GM12878 (cell line): ENCODE results near the gene NCDN. TPM values are rescaled to one million over a fixed set of nuclear protein-coding genes. Genes with fewer than 3 reads are reported as not detected.
A peak's percentile ranks its signal among the peaks of the same experiment; 100 is the strongest.

ENCODE experiments used
- ATAC-seq: fragments of 200-7000 bp; cut with Tn5 transposase; 3 replicates; pipeline ENCODE4 v1.9.1; 2020; ENCODE audit warnings: mild to moderate bottlenecking, moderate library complexity
- BruUV-seq: library from RNA; stranded (reverse); fragments of 400-500 nt; replicated peaks from 2 replicates; lab custom pipeline; 2021; lab: Mats Ljungman, UMichigan
- CTCF ChIA-PET: fragments of 300-600 bp; sonication (Branson Sonifier 250); formaldehyde crosslinking; extraction: SDS; loops from one replicate; lab custom pipeline; 2021; ENCODE audit warnings: inconsistent platforms; lab: Yijun Ruan, JAX
- POLR2A ChIA-PET: fragments of 350-600 bp; formaldehyde crosslinking; extraction: SDS; loops from one replicate; lab custom pipeline; 2021; ENCODE audit warnings: inconsistent platforms; lab: Charles Lee
- RAD21 ChIA-PET: fragments of 300-600 bp; sonication (Branson Sonifier 250); formaldehyde crosslinking; loops from one replicate; lab custom pipeline; 2023; ENCODE audit warnings: antibody characterized with exemption; ENCODE audit not compliant: unreplicated experiment; lab: Charles Lee
- SMC1A ChIA-PET: fragments of 300-600 bp; sonication (Branson Sonifier 250); formaldehyde crosslinking; loops from one replicate; lab custom pipeline; 2023; ENCODE audit not compliant: unreplicated experiment, uncharacterized antibody; lab: Charles Lee
- DNase-seq: peaks from one replicate; pipeline ENCODE4 v3.0.0-alpha.2; 2011; ENCODE audit warnings: low read depth, low spot score
- FAIRE-seq: peaks from 3 replicates; lab custom pipeline; 2011; peaks lifted over from hg19 to GRCh38; lab: Jason Lieb, UNC
- H2AFZ ChIP-seq: 2 replicates; pipeline ENCODE4 v1.6.0; 2011; ENCODE audit warnings: low read depth, low read length, control low read depth; ENCODE audit not compliant: control insufficient read depth
- H3K27ac ChIP-seq: 2 replicates; pipeline ENCODE4 v1.5.1; 2011; ENCODE audit warnings: control low read depth; ENCODE audit not compliant: control insufficient read depth, insufficient read depth
- H3K27me3 ChIP-seq, 2 experiments: replicated peaks in 1 of 2; 2 replicates each; pipeline versions ENCODE4 v1.6.0 to v1.6.1; 2011; ENCODE audit warnings: low read length in 1 of 2; ENCODE audit not compliant: control insufficient read depth in 2 of 2, insufficient read depth in 2 of 2
- H3K36me3 ChIP-seq, 2 experiments: 2 replicates each; pipeline ENCODE4 v1.5.1; 2011; ENCODE audit warnings: low read length in 1 of 2; ENCODE audit not compliant: control insufficient read depth in 2 of 2, insufficient read depth in 2 of 2
- H3K4me1 ChIP-seq: 2 replicates; pipeline ENCODE4 v1.6.1; 2011; ENCODE audit warnings: mild to moderate bottlenecking, low read length, moderate library complexity, mixed read lengths; ENCODE audit not compliant: control insufficient read depth, insufficient read depth
- H3K4me2 ChIP-seq: 2 replicates; pipeline ENCODE4 v1.6.0; 2011; ENCODE audit warnings: control low read depth; ENCODE audit not compliant: control insufficient read depth, insufficient read depth
- H3K4me3 ChIP-seq: fragments of 200-600 bp; sonication (generic); 2 replicates; pipeline ENCODE4 v1.5.1; 2016
- H3K79me2 ChIP-seq: 2 replicates; pipeline ENCODE4 v1.6.0; 2011; ENCODE audit warnings: low read length; ENCODE audit not compliant: control insufficient read depth, insufficient read depth
- H3K9ac ChIP-seq: 2 replicates; pipeline ENCODE4 v1.8.0; 2011; ENCODE audit warnings: low read length, control low read depth, mixed read lengths; ENCODE audit not compliant: control insufficient read depth, insufficient read depth
- H3K9me3 ChIP-seq: replicated peaks from 3 replicates; pipeline ENCODE4 v1.5.1; 2011; ENCODE audit warnings: mild to moderate bottlenecking, low read length; ENCODE audit not compliant: control insufficient read depth, insufficient read depth
- H4K20me1 ChIP-seq: 2 replicates; pipeline ENCODE4 v1.6.0; 2011; ENCODE audit not compliant: control insufficient read depth, insufficient read depth
- BMI1 ChIP-seq: fragments of 450-650 bp; IDR thresholded peaks from 2 replicates; pipeline ENCODE4 v1.6.1; 2016; ENCODE audit warnings: mild to moderate bottlenecking, moderate library complexity, borderline replicate concordance
- BRCA1 ChIP-seq: IDR thresholded peaks from 2 replicates; pipeline ENCODE4 v1.6.1; 2011; ENCODE audit warnings: low read depth, low read length, improper control_type of control experiment
- CBFB ChIP-seq: IDR thresholded peaks from 2 replicates; pipeline ENCODE4 v1.6.1; 2016; ENCODE audit warnings: antibody characterized with exemption, low read depth
- FOXM1 ChIP-seq: IDR thresholded peaks from 2 replicates; pipeline ENCODE4 v1.6.1; 2012; ENCODE audit warnings: low read depth, mild to moderate bottlenecking, inconsistent platforms, low read length, moderate library complexity
- HSF1 ChIP-seq: fragments of 150-350 bp; IDR thresholded peaks from 2 replicates; pipeline ENCODE4 v1.6.1; 2014; ENCODE audit warnings: mild to moderate bottlenecking, low read depth, low read length
- JUNB ChIP-seq: IDR thresholded peaks from 2 replicates; pipeline ENCODE4 v1.6.1; 2016; ENCODE audit warnings: antibody characterized with exemption, mild to moderate bottlenecking
- KDM1A ChIP-seq: fragments of 200-600 bp; sonication (generic); IDR thresholded peaks from 2 replicates; pipeline ENCODE4 v1.6.1; 2016; ENCODE audit warnings: borderline replicate concordance
- MTA2 ChIP-seq: fragments of 450-650 bp; IDR thresholded peaks from 2 replicates; pipeline ENCODE4 v1.6.1; 2016; ENCODE audit warnings: low read depth, mild to moderate bottlenecking, moderate library complexity
- MTA3 ChIP-seq: IDR thresholded peaks from 2 replicates; pipeline ENCODE4 v1.6.1; 2012; ENCODE audit warnings: low read length, inconsistent platforms, borderline replicate concordance
- NBN ChIP-seq: fragments of 450-650 bp; IDR thresholded peaks from 2 replicates; pipeline ENCODE4 v1.6.1; 2016
- NFIC ChIP-seq: IDR thresholded peaks from 2 replicates; pipeline ENCODE4 v1.6.1; 2012; ENCODE audit warnings: low read depth, mild to moderate bottlenecking, inconsistent platforms, low read length, moderate library complexity
- NFXL1 ChIP-seq: fragments of 450-650 bp; IDR thresholded peaks from 2 replicates; pipeline ENCODE4 v1.6.1; 2017; ENCODE audit warnings: antibody characterized with exemption, mild to moderate bottlenecking, borderline replicate concordance
- NR2C2 ChIP-seq: IDR thresholded peaks from 2 replicates; pipeline ENCODE4 v1.6.1; 2011; ENCODE audit warnings: borderline replicate concordance, low read depth; ENCODE audit not compliant: control insufficient read depth, insufficient read length
- NR2F1 ChIP-seq: fragments of 450-650 bp; conservative IDR thresholded peaks from 2 replicates; pipeline ENCODE4 v1.6.1; 2017; ENCODE audit warnings: mild to moderate bottlenecking
- POU2F2 ChIP-seq: IDR thresholded peaks from 3 replicates; pipeline ENCODE4 v1.6.1; 2011; ENCODE audit warnings: low read depth, mild to moderate bottlenecking, low read length, borderline replicate concordance
- RAD21 ChIP-seq: IDR thresholded peaks from 2 replicates; pipeline ENCODE4 v1.6.1; 2011; ENCODE audit warnings: mild to moderate bottlenecking, low read depth, low read length, moderate library complexity; ENCODE audit not compliant: insufficient read depth
- RB1 ChIP-seq: fragments of 450-650 bp; formaldehyde crosslinking; IDR thresholded peaks from 2 replicates; pipeline ENCODE4 v1.6.1; 2017; ENCODE audit warnings: mild to moderate bottlenecking, borderline replicate concordance
- SMAD1 ChIP-seq: fragments of 450-650 bp; IDR thresholded peaks from 2 replicates; pipeline ENCODE4 v1.6.1; 2018; ENCODE audit warnings: mild to moderate bottlenecking, low read depth; ENCODE audit not compliant: partially characterized antibody
- SPI1 ChIP-seq: IDR thresholded peaks from 2 replicates; pipeline ENCODE4 v1.6.1; 2011; ENCODE audit warnings: low read depth, mild to moderate bottlenecking, low read length, moderate library complexity, borderline replicate concordance; ENCODE audit not compliant: insufficient read depth
- SREBF2 ChIP-seq: IDR thresholded peaks from 2 replicates; pipeline ENCODE4 v1.6.1; 2012; ENCODE audit warnings: mild to moderate bottlenecking, low read length
- SRF ChIP-seq, 2 experiments: IDR thresholded peaks; 2 replicates each; pipeline ENCODE4 v1.6.1; 2011; ENCODE audit warnings: low read depth in 2 of 2, low read length in 2 of 2, mild to moderate bottlenecking in 1 of 2, moderate library complexity in 1 of 2
- SUPT20H ChIP-seq: IDR thresholded peaks from 2 replicates; pipeline ENCODE4 v1.6.1; 2011; ENCODE audit warnings: low read depth, mild to moderate bottlenecking, low read length, moderate library complexity, borderline replicate concordance; ENCODE audit not compliant: control insufficient read depth
- SUZ12 ChIP-seq: fragments of 200-600 bp; sonication (generic); IDR thresholded peaks from one replicate; pipeline ENCODE4 v1.6.1; 2018; ENCODE audit warnings: antibody characterized with exemption, mild to moderate bottlenecking; ENCODE audit not compliant: unreplicated experiment
- WRNIP1 ChIP-seq: IDR thresholded peaks from 2 replicates; pipeline ENCODE4 v1.6.1; 2011; ENCODE audit warnings: low read depth, low read length, improper control_type of control experiment, borderline replicate concordance
- YY1 ChIP-seq: IDR thresholded peaks from 2 replicates; pipeline ENCODE4 v1.6.1; 2011; ENCODE audit warnings: low read depth, mild to moderate bottlenecking, low read length
- ZNF274 ChIP-seq: IDR thresholded peaks from one replicate; pipeline ENCODE4 v1.8.0; 2011; ENCODE audit not compliant: insufficient read length, insufficient read depth
- ZNF622 ChIP-seq: fragments of 450-650 bp; IDR thresholded peaks from 2 replicates; pipeline ENCODE4 v1.6.1; 2017; ENCODE audit warnings: mild to moderate bottlenecking, inconsistent platforms
- WGBS: methylation state at CpG from one replicate; pipeline ENCODE4 v1.1.6; 2016; ENCODE audit warnings: low lambda C conversion rate; ENCODE audit not compliant: insufficient replicate concordance, insufficient coverage; ENCODE audit errors: missing lambda C conversion rate; 5-methylcytosine and 5-hydroxymethylcytosine counted together
- in situ Hi-C: fragments of 300-500 bp; cut with MboI; formaldehyde crosslinking; loops from 9 replicates; pipeline ENCODE4 v1.14.3; 2018; ENCODE audit warnings: mixed read lengths
- intact Hi-C: fragments of 100-400 bp; cut with micrococcal nuclease; formaldehyde crosslinking; loops from one replicate; pipeline ENCODE4 v1.14.2; 2022; ENCODE audit not compliant: unreplicated experiment
- polyA plus RNA-seq, 11 experiments: library from polyadenylated mRNA; depleted of rRNA in 4 of 11; unstranded in 6 of 11; stranded (reverse) in 5 of 11; fragments of >200 nt; fragmentation: Nextera tagmentation in 4 of 11; fragmentation: Illumina TruSeq in 1 of 11; extraction: Ambion mirVana in 4 of 11; extraction: Trizol in 1 of 11; gene quantifications; 1 replicate in 1 of 11; 2 replicates in 10 of 11; pipeline versions ENCODE4 v1.2.1 to v1.2.3, GENCODE V29; 2011 to 2016; ENCODE audit warnings: inconsistent platforms in 2 of 11, missing spikeins in 2 of 11, low read depth in 1 of 11
- total RNA-seq, 4 experiments: library from RNA; depleted of rRNA in 3 of 4; stranded (reverse); fragments of >200 nt in 3 of 4; fragmentation: Illumina TruSeq in 1 of 4; extraction: Trizol in 1 of 4; gene quantifications; 2 replicates each; pipeline versions ENCODE4 v1.2.1 to v1.2.3, GENCODE V29; 2013 to 2021

The NCDN gene
- total and polyA plus RNA-seq, 10 of the 15 experiments (the other 5 are each of a cell fraction or from before 2014, with no cell fraction given) = 1.8 to 25.5 (median 10.9) TPM

GRCh38 chr1:35544976-35545375 lies 12.6 kb upstream of the NCDN start:
- ChIA-PET POLR2A (interaction anchor here (0.5 to 1.6 kb wide), 2 partner anchors 65 to 94 kb away, joined by 3 to 7 read pairs; no protein-coding TSS in a partner anchor), SMC1A (interaction anchor here (0.9 to 3.5 kb wide), 11 partner anchors 9 to 94 kb away, joined by 3 to 76 read pairs (median 4); partner anchors contain the start of gene KIAA0319L), CTCF (interaction anchor here (0.7 to 3.6 kb wide), 9 partner anchors 9 to 345 kb away, joined by 3 to 137 read pairs (median 4); partner anchors contain the start of genes KIAA0319L and NCDN), RAD21 (interaction anchor here (0.9 to 3.5 kb wide), 5 partner anchors 9 to 93 kb away, joined by 3 to 65 read pairs (median 5); partner anchors contain the start of gene KIAA0319L)
- H2AFZ ChIP-seq = no peak overlapping the region
- H3K4me1 ChIP-seq = peaks cover 5% of the 10 kb centered on the region; the same call in 1 of the 2 replicates
- H4K20me1 ChIP-seq = no peaks in the 10 kb centered on the region
- H3K9ac ChIP-seq = no peak overlapping the region
- H3K4me2 ChIP-seq = no peak overlapping the region
- no peaks in the 10 kb centered on the region for H3K9me3 ChIP-seq
- H3K27me3 ChIP-seq = no peaks in the 10 kb centered on the region
- H3K4me3 ChIP-seq = no peak overlapping the region
- FAIRE-seq (no peak), DNase-seq (peak; percentile 50), ATAC-seq (peak; percentile 98)
- WGBS = 34% methylated on average over 3 of the region's 3 CpGs
- in situ Hi-C loops (no loop called here), intact Hi-C loops (loop anchor here (1.0 to 10.0 kb wide), 2 partner anchors 94 to 340 kb away; no protein-coding TSS in a partner anchor)
- BruUV-seq = no TSS peak
- H3K36me3 ChIP-seq = peaks cover 0 to 8% of the 10 kb centered on the region in 2 experiments; a peak in 3 of 4 replicates
- H3K79me2 ChIP-seq = peaks cover 21% of the 10 kb centered on the region
- no peak overlapping the region for H3K27ac ChIP-seq
- TF ChIP-seq SMAD1 = peak; percentile 84
- no peak for TF ChIP-seq KDM1A
- peak; percentile 73 for TF ChIP-seq RAD21
- TF ChIP-seq SUZ12 = no peak
- TF ChIP-seq NFXL1 = no peak
- no peak for TF ChIP-seq SREBF2
- no peak for TF ChIP-seq NR2C2
- TF ChIP-seq SUPT20H = no peak
- peak; percentile 20; the same call in 1 of the 3 replicates for TF ChIP-seq POU2F2
- TF ChIP-seq NR2F1 = no peak
- TF ChIP-seq RB1 = 0 out of 2 replicates have a peak, but pooled peaks have one; percentile 40
- TF ChIP-seq ZNF274 = no peak
- no peak for TF ChIP-seq ZNF622
- no peak for TF ChIP-seq NFIC
- TF ChIP-seq YY1 = 0 out of 2 replicates have a peak, but pooled peaks have one; percentile 34
- no peak for TF ChIP-seq FOXM1
- no peak for TF ChIP-seq JUNB
- no peak for TF ChIP-seq MTA3
- TF ChIP-seq SPI1 = no peak
- TF ChIP-seq WRNIP1 = 0 out of 2 replicates have a peak, but pooled peaks have one; percentile 58
- TF ChIP-seq NBN = no peak
- no peak for TF ChIP-seq CBFB
- TF ChIP-seq BMI1 = no peak
- no peak for TF ChIP-seq MTA2
- no peak for TF ChIP-seq SRF (IDR thresholded peaks at IDR 0.05; ENCODE audit: low read depth in 2 of 2, low read length in 2 of 2)
- no peak for TF ChIP-seq BRCA1
- no peak for TF ChIP-seq HSF1
